GM12878 (cell line): ENCODE results near the gene MAEL. TPM values are rescaled to one million over a fixed set of nuclear protein-coding genes. Genes with fewer than 3 reads are reported as not detected.

ENCODE experiments used
- ATAC-seq: fragments of 200-7000 bp; cut with Tn5 transposase; 3 replicates; pipeline ENCODE4 v1.9.1; 2020; ENCODE audit warnings: mild to moderate bottlenecking, moderate library complexity
- BruUV-seq: library from RNA; stranded (reverse); fragments of 400-500 nt; replicated peaks from 2 replicates; lab custom pipeline; 2021; lab: Mats Ljungman, UMichigan
- CTCF ChIA-PET: fragments of 300-600 bp; sonication (Branson Sonifier 250); formaldehyde crosslinking; extraction: SDS; loops from one replicate; lab custom pipeline; 2021; ENCODE audit warnings: inconsistent platforms; lab: Yijun Ruan, JAX
- POLR2A ChIA-PET: fragments of 350-600 bp; formaldehyde crosslinking; extraction: SDS; loops from one replicate; lab custom pipeline; 2021; ENCODE audit warnings: inconsistent platforms; lab: Charles Lee
- RAD21 ChIA-PET: fragments of 300-600 bp; sonication (Branson Sonifier 250); formaldehyde crosslinking; loops from one replicate; lab custom pipeline; 2023; ENCODE audit warnings: antibody characterized with exemption; ENCODE audit not compliant: unreplicated experiment; lab: Charles Lee
- SMC1A ChIA-PET: fragments of 300-600 bp; sonication (Branson Sonifier 250); formaldehyde crosslinking; loops from one replicate; lab custom pipeline; 2023; ENCODE audit not compliant: unreplicated experiment, uncharacterized antibody; lab: Charles Lee
- DNase-seq: peaks from one replicate; pipeline ENCODE4 v3.0.0-alpha.2; 2011; ENCODE audit warnings: low read depth, low spot score
- FAIRE-seq: peaks from 3 replicates; lab custom pipeline; 2011; peaks lifted over from hg19 to GRCh38; lab: Jason Lieb, UNC
- H2AFZ ChIP-seq: 2 replicates; pipeline ENCODE4 v1.6.0; 2011; ENCODE audit warnings: low read depth, low read length, control low read depth; ENCODE audit not compliant: control insufficient read depth
- H3K27ac ChIP-seq: 2 replicates; pipeline ENCODE4 v1.5.1; 2011; ENCODE audit warnings: control low read depth; ENCODE audit not compliant: control insufficient read depth, insufficient read depth
- H3K27me3 ChIP-seq, 2 experiments: replicated peaks in 1 of 2; 2 replicates each; pipeline versions ENCODE4 v1.6.0 to v1.6.1; 2011; ENCODE audit warnings: low read length in 1 of 2; ENCODE audit not compliant: control insufficient read depth in 2 of 2, insufficient read depth in 2 of 2
- H3K36me3 ChIP-seq, 2 experiments: 2 replicates each; pipeline ENCODE4 v1.5.1; 2011; ENCODE audit warnings: low read length in 1 of 2; ENCODE audit not compliant: control insufficient read depth in 2 of 2, insufficient read depth in 2 of 2
- H3K4me1 ChIP-seq: 2 replicates; pipeline ENCODE4 v1.6.1; 2011; ENCODE audit warnings: mild to moderate bottlenecking, low read length, moderate library complexity, mixed read lengths; ENCODE audit not compliant: control insufficient read depth, insufficient read depth
- H3K4me2 ChIP-seq: 2 replicates; pipeline ENCODE4 v1.6.0; 2011; ENCODE audit warnings: control low read depth; ENCODE audit not compliant: control insufficient read depth, insufficient read depth
- H3K4me3 ChIP-seq: fragments of 200-600 bp; sonication (generic); 2 replicates; pipeline ENCODE4 v1.5.1; 2016
- H3K79me2 ChIP-seq: 2 replicates; pipeline ENCODE4 v1.6.0; 2011; ENCODE audit warnings: low read length; ENCODE audit not compliant: control insufficient read depth, insufficient read depth
- H3K9ac ChIP-seq: 2 replicates; pipeline ENCODE4 v1.8.0; 2011; ENCODE audit warnings: low read length, control low read depth, mixed read lengths; ENCODE audit not compliant: control insufficient read depth, insufficient read depth
- H3K9me3 ChIP-seq: replicated peaks from 3 replicates; pipeline ENCODE4 v1.5.1; 2011; ENCODE audit warnings: mild to moderate bottlenecking, low read length; ENCODE audit not compliant: control insufficient read depth, insufficient read depth
- H4K20me1 ChIP-seq: 2 replicates; pipeline ENCODE4 v1.6.0; 2011; ENCODE audit not compliant: control insufficient read depth, insufficient read depth
- LARP7 ChIP-seq: fragments of 450-650 bp; IDR thresholded peaks from 2 replicates; pipeline ENCODE4 v1.6.1; 2017; ENCODE audit warnings: mild to moderate bottlenecking
- NFYB ChIP-seq: IDR thresholded peaks from 2 replicates; pipeline ENCODE4 v1.6.1; 2011; ENCODE audit warnings: low read depth, mild to moderate bottlenecking, low read length, improper control_type of control experiment, moderate library complexity; ENCODE audit not compliant: insufficient read depth
- in situ Hi-C: fragments of 300-500 bp; cut with MboI; formaldehyde crosslinking; loops from 9 replicates; pipeline ENCODE4 v1.14.3; 2018; ENCODE audit warnings: mixed read lengths
- intact Hi-C: fragments of 100-400 bp; cut with micrococcal nuclease; formaldehyde crosslinking; loops from one replicate; pipeline ENCODE4 v1.14.2; 2022; ENCODE audit not compliant: unreplicated experiment
- polyA plus RNA-seq, 11 experiments: library from polyadenylated mRNA; depleted of rRNA in 4 of 11; unstranded in 6 of 11; stranded (reverse) in 5 of 11; fragments of >200 nt; fragmentation: Nextera tagmentation in 4 of 11; fragmentation: Illumina TruSeq in 1 of 11; extraction: Ambion mirVana in 4 of 11; extraction: Trizol in 1 of 11; gene quantifications; 1 replicate in 1 of 11; 2 replicates in 10 of 11; pipeline versions ENCODE4 v1.2.1 to v1.2.3, GENCODE V29; 2011 to 2016; ENCODE audit warnings: inconsistent platforms in 2 of 11, missing spikeins in 2 of 11, low read depth in 1 of 11
- total RNA-seq, 4 experiments: library from RNA; depleted of rRNA in 3 of 4; stranded (reverse); fragments of >200 nt in 3 of 4; fragmentation: Illumina TruSeq in 1 of 4; extraction: Trizol in 1 of 4; gene quantifications; 2 replicates each; pipeline versions ENCODE4 v1.2.1 to v1.2.3, GENCODE V29; 2013 to 2021
- TF ChIP-seq, protein P1 (sequence below): IDR thresholded peaks from 2 replicates; pipeline ENCODE4 v1.6.1; 2012; ENCODE audit warnings: mild to moderate bottlenecking, low read depth, low read length

Gene MAEL
- total and polyA plus RNA-seq, 10 of the 15 experiments (the other 5 are each of a cell fraction or from before 2014, with no cell fraction given): 0.10 to 0.43 (median 0.24) TPM; not detected in 2

DNA sequence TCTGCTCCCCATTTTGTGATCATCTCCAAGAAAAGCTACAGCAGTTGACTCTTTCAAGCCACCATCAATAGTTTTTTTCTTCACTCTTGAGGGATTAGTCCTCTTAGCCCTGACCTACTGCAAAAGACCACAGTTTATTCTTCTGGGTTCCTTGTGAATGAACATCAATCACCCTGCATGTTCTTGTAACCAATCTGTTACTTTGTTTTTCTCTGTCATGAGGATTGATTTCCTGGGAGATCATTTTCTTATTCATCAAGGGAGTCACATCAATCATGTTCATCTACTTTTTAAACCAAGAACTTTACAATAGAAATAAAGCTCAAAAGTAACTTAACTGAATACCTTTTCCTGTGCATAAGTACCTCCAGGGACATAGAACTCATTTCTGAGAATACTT lies 35.6 kb upstream of the MAEL start:
- BruUV-seq: no TSS peak
- ChIA-PET RAD21 (no interaction called here), SMC1A (no interaction called here), CTCF (interaction anchor here (1.2 to 1.3 kb wide), 2 partner anchors 43 to 270 kb away, joined by 3 read pairs; no protein-coding TSS in a partner anchor), POLR2A (no interaction called here)
- no peak overlapping the region for H3K4me3 ChIP-seq
- H3K27me3 ChIP-seq: no peaks in the 10 kb centered on the region; a peak in 1 of 4 replicates
- no peaks in the 10 kb centered on the region for H4K20me1 ChIP-seq
- no peak for TF ChIP-seq NFYB
- TF ChIP-seq, protein P1, sequence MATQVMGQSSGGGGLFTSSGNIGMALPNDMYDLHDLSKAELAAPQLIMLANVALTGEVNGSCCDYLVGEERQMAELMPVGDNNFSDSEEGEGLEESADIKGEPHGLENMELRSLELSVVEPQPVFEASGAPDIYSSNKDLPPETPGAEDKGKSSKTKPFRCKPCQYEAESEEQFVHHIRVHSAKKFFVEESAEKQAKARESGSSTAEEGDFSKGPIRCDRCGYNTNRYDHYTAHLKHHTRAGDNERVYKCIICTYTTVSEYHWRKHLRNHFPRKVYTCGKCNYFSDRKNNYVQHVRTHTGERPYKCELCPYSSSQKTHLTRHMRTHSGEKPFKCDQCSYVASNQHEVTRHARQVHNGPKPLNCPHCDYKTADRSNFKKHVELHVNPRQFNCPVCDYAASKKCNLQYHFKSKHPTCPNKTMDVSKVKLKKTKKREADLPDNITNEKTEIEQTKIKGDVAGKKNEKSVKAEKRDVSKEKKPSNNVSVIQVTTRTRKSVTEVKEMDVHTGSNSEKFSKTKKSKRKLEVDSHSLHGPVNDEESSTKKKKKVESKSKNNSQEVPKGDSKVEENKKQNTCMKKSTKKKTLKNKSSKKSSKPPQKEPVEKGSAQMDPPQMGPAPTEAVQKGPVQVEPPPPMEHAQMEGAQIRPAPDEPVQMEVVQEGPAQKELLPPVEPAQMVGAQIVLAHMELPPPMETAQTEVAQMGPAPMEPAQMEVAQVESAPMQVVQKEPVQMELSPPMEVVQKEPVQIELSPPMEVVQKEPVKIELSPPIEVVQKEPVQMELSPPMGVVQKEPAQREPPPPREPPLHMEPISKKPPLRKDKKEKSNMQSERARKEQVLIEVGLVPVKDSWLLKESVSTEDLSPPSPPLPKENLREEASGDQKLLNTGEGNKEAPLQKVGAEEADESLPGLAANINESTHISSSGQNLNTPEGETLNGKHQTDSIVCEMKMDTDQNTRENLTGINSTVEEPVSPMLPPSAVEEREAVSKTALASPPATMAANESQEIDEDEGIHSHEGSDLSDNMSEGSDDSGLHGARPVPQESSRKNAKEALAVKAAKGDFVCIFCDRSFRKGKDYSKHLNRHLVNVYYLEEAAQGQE: no peak
- TF ChIP-seq LARP7: no peak
- no peaks in the 10 kb centered on the region; the same call in 2 of the 3 replicates for H3K9me3 ChIP-seq
- no peak for FAIRE-seq
- no peaks in the 10 kb centered on the region for H3K4me1 ChIP-seq
- no peak for DNase-seq
- in situ Hi-C loops: no loop called here
- no peak overlapping the region for H3K9ac ChIP-seq
- H3K27ac ChIP-seq: no peak overlapping the region
- no peaks in the 10 kb centered on the region for H3K79me2 ChIP-seq
- H3K4me2 ChIP-seq: no peak overlapping the region
- no peak for ATAC-seq
- intact Hi-C loops: no loop called here
- no peak overlapping the region for H2AFZ ChIP-seq
- no peaks in the 10 kb centered on the region for H3K36me3 ChIP-seq
